Neural progenitor cell (in vitro differentiated cells): Measurements from ENCODE around the gene MGLL. TPM values are rescaled to one million over a fixed set of nuclear protein-coding genes. Genes with fewer than 3 reads are reported as not detected.

ENCODE experiments used
- DNase-seq: peaks from one replicate; pipeline ENCODE4 v3.0.0-alpha.2; 2016; ENCODE audit warnings: low spot score
- H2AFZ ChIP-seq: fragments of 200-600 bp; sonication (generic); replicated peaks from 2 replicates; pipeline ENCODE4 v1.6.1; 2016; ENCODE audit warnings: antibody characterized with exemption
- H3F3A ChIP-seq: fragments of 200-600 bp; sonication (generic); 2 replicates; pipeline ENCODE4 v1.6.1; 2016; ENCODE audit warnings: antibody characterized with exemption, low read depth
- H3K27ac ChIP-seq: fragments of 200-600 bp; sonication (generic); 2 replicates; pipeline ENCODE4 v1.5.1; 2016; ENCODE audit warnings: mild to moderate bottlenecking
- H3K27me3 ChIP-seq: fragments of 200-600 bp; sonication (generic); 2 replicates; pipeline ENCODE4 v1.6.1; 2016; ENCODE audit warnings: mild to moderate bottlenecking, moderate library complexity
- H3K36me3 ChIP-seq: fragments of 200-600 bp; sonication (generic); 2 replicates; pipeline ENCODE4 v1.5.1; 2016
- H3K4me1 ChIP-seq: fragments of 200-600 bp; sonication (generic); 2 replicates; pipeline ENCODE4 v1.6.1; 2016; ENCODE audit warnings: mixed run types
- H3K4me2 ChIP-seq: fragments of 200-600 bp; sonication (generic); 2 replicates; pipeline ENCODE4 v1.6.1; 2016
- H3K4me3 ChIP-seq: fragments of 200-600 bp; sonication (generic); 2 replicates; pipeline ENCODE4 v1.5.1; 2016
- H3K79me2 ChIP-seq: fragments of 200-600 bp; sonication (generic); 2 replicates; pipeline ENCODE4 v1.6.1; 2016; ENCODE audit warnings: low read depth
- H3K9ac ChIP-seq: fragments of 200-600 bp; sonication (generic); 2 replicates; pipeline ENCODE4 v1.6.1; 2016
- H3K9me3 ChIP-seq: fragments of 200-600 bp; sonication (generic); 2 replicates; pipeline ENCODE4 v1.5.1; 2016; ENCODE audit warnings: low read depth
- H4K20me1 ChIP-seq: fragments of 200-600 bp; sonication (generic); 2 replicates; pipeline ENCODE4 v1.6.1; 2016; ENCODE audit warnings: low read depth
- H3K27ac Mint-ChIP-seq: 3 replicates; pipeline ENCODE4 v1.8.0; 2021; ENCODE audit warnings: mixed read lengths
- H3K27me3 Mint-ChIP-seq: 2 replicates; pipeline ENCODE4 v1.8.0; 2022; ENCODE audit warnings: low read depth, mild to moderate bottlenecking, inconsistent platforms, moderate library complexity, mixed read lengths; ENCODE audit not compliant: insufficient read depth
- H3K36me3 Mint-ChIP-seq: 3 replicates; pipeline ENCODE4 v1.8.0; 2021; ENCODE audit warnings: mixed read lengths
- H3K4me1 Mint-ChIP-seq: 3 replicates; pipeline ENCODE4 v1.8.0; 2021; ENCODE audit warnings: mixed read lengths
- H3K4me3 Mint-ChIP-seq: 3 replicates; pipeline ENCODE4 v1.8.0; 2021; ENCODE audit warnings: mild to moderate bottlenecking, moderate library complexity, mixed read lengths
- H3K9me3 Mint-ChIP-seq: 3 replicates; pipeline ENCODE4 v1.8.0; 2020; ENCODE audit warnings: mixed read lengths
- CTCF ChIP-seq: fragments of 200-600 bp; sonication (generic); IDR thresholded peaks from 2 replicates; pipeline ENCODE4 v1.5.1; 2017; ENCODE audit warnings: antibody characterized with exemption, mild to moderate bottlenecking
- EZH2 ChIP-seq: fragments of 200-600 bp; sonication (generic); IDR thresholded peaks from 2 replicates; pipeline ENCODE4 v1.6.1; 2017; ENCODE audit warnings: antibody characterized with exemption, mild to moderate bottlenecking, moderate library complexity
- EZH2phosphoT487 ChIP-seq: fragments of 200-600 bp; sonication (generic); IDR thresholded peaks from 2 replicates; pipeline ENCODE4 v1.6.1; 2017; ENCODE audit warnings: antibody characterized with exemption
- total RNA-seq: library from RNA; depleted of rRNA; stranded (reverse); fragments of >200 nt; gene quantifications from 2 replicates; pipeline ENCODE4 v1.2.3, GENCODE V29; 2015; ENCODE audit warnings: low replicate concordance

MGLL gene
- total RNA-seq, 1 donor from 2014 or later, result 0.15 TPM

- peak overlapping the region; percentile 30 for H3K4me2 ChIP-seq
- no peak overlapping the region for H3K9ac ChIP-seq
- no peak overlapping the region for H3K4me3 Mint-ChIP-seq
- peaks cover 11% of the 10 kb centered on the region for H3F3A ChIP-seq
- no peak overlapping the region for H3K4me3 ChIP-seq
- no peaks in the 10 kb centered on the region for H3K9me3 ChIP-seq
- no peak for DNase-seq
- no peaks in the 10 kb centered on the region for H3K36me3 ChIP-seq
- H2AFZ ChIP-seq, result no peak overlapping the region
- H3K27ac ChIP-seq, result no peak overlapping the region
- peaks cover 50% of the 10 kb centered on the region for H3K27me3 ChIP-seq
- H3K27me3 Mint-ChIP-seq, result peaks cover 11% of the 10 kb centered on the region
- H3K36me3 Mint-ChIP-seq, result no peaks in the 10 kb centered on the region
- TF ChIP-seq EZH2phosphoT487, result no peak
- no peak for TF ChIP-seq EZH2
- no peak for TF ChIP-seq CTCF
- peaks cover 30% of the 10 kb centered on the region for H3K4me1 Mint-ChIP-seq
- H3K9me3 Mint-ChIP-seq, result no peaks in the 10 kb centered on the region
- H3K79me2 ChIP-seq, result no peaks in the 10 kb centered on the region
- H3K27ac Mint-ChIP-seq, result peak overlapping the region; percentile 34
- H3K4me1 ChIP-seq, result peaks cover 30% of the 10 kb centered on the region
- no peaks in the 10 kb centered on the region for H4K20me1 ChIP-seq
Measured at GRCh38 chr3:127732879-127733350, 89.4 kb downstream of the MGLL start.

- H3K9ac ChIP-seq, result no peak overlapping the region
- no peaks in the 10 kb centered on the region for H3K9me3 Mint-ChIP-seq
- no peaks in the 10 kb centered on the region for H4K20me1 ChIP-seq
- peaks cover 11% of the 10 kb centered on the region for H3F3A ChIP-seq
- DNase-seq, result peak; percentile 70
- no peak for TF ChIP-seq CTCF
- no peak overlapping the region for H2AFZ ChIP-seq
- peaks cover 30% of the 10 kb centered on the region for H3K4me1 Mint-ChIP-seq
- H3K4me1 ChIP-seq, result peaks cover 30% of the 10 kb centered on the region
- no peak overlapping the region for H3K27ac ChIP-seq
- no peaks in the 10 kb centered on the region for H3K9me3 ChIP-seq
- H3K27ac Mint-ChIP-seq, result peak overlapping the region; percentile 34
- H3K79me2 ChIP-seq, result no peaks in the 10 kb centered on the region
- no peaks in the 10 kb centered on the region for H3K36me3 Mint-ChIP-seq
- peaks cover 50% of the 10 kb centered on the region for H3K27me3 ChIP-seq
- H3K36me3 ChIP-seq, result no peaks in the 10 kb centered on the region
- no peak overlapping the region for H3K4me3 ChIP-seq
- no peak overlapping the region for H3K4me3 Mint-ChIP-seq
- H3K27me3 Mint-ChIP-seq, result peaks cover 11% of the 10 kb centered on the region
- H3K4me2 ChIP-seq, result peak overlapping the region; percentile 30
Measured at GRCh38 chr3:127732303-127732702, 90.0 kb downstream of the MGLL start.

- Mint-ChIP-seq H3K27ac (peak overlapping the region; percentile 42), H3K4me1 (peaks cover 30% of the 10 kb centered on the region), H3K9me3 (peaks cover 3% of the 10 kb centered on the region), H3K36me3 (no peaks in the 10 kb centered on the region), H3K4me3 (no peak overlapping the region), H3K27me3 (peaks cover 11% of the 10 kb centered on the region)
- Histone ChIP-seq H3K4me2 (peak overlapping the region; percentile 30), H3K4me3 (no peak overlapping the region), H3F3A (peaks cover 11% of the 10 kb centered on the region), H2AFZ (no peak overlapping the region), H3K4me1 (peaks cover 30% of the 10 kb centered on the region), H3K27ac (no peak overlapping the region), H3K27me3 (peaks cover 50% of the 10 kb centered on the region), H3K79me2 (no peaks in the 10 kb centered on the region), H3K36me3 (no peaks in the 10 kb centered on the region), H4K20me1 (no peaks in the 10 kb centered on the region), H3K9ac (no peak overlapping the region), H3K9me3 (no peaks in the 10 kb centered on the region)
- TF ChIP-seq CTCF, result no peak
- TF ChIP-seq EZH2, result no peak
- TF ChIP-seq EZH2phosphoT487, result no peak
- DNase-seq, result no peak
Measured at GRCh38 chr3:127731546-127732289, 90.6 kb downstream of the MGLL start.
